VCaP (cell line): ENCODE results near the gene KRT12.
"Not testable (repeated sequence)": the region's sequence is repeated elsewhere in the genome, so short reads cannot be mapped to it uniquely, and the experiment has no call there.

ENCODE experiments used
- H3K27ac ChIP-seq: fragments of 450-650 bp; 2 replicates; pipeline ENCODE4 v1.5.1; 2017
- TF ChIP-seq, protein P1 (sequence below): fragments of 450-650 bp; conservative IDR thresholded peaks from 2 replicates; pipeline ENCODE4 v1.5.1; 2017; ENCODE audit warnings: mild to moderate bottlenecking, moderate library complexity

The KRT12 gene

GRCh38 chr17:40871316-40871715, 4.3 kb upstream of the KRT12 start:
- no peak overlapping the region for H3K27ac ChIP-seq
- TF ChIP-seq, protein P1, sequence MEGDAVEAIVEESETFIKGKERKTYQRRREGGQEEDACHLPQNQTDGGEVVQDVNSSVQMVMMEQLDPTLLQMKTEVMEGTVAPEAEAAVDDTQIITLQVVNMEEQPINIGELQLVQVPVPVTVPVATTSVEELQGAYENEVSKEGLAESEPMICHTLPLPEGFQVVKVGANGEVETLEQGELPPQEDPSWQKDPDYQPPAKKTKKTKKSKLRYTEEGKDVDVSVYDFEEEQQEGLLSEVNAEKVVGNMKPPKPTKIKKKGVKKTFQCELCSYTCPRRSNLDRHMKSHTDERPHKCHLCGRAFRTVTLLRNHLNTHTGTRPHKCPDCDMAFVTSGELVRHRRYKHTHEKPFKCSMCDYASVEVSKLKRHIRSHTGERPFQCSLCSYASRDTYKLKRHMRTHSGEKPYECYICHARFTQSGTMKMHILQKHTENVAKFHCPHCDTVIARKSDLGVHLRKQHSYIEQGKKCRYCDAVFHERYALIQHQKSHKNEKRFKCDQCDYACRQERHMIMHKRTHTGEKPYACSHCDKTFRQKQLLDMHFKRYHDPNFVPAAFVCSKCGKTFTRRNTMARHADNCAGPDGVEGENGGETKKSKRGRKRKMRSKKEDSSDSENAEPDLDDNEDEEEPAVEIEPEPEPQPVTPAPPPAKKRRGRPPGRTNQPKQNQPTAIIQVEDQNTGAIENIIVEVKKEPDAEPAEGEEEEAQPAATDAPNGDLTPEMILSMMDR, result no peak

- TF ChIP-seq, protein P1, result no peak
- H3K27ac ChIP-seq, result no peak overlapping the region
Observed at GRCh38 chr17:40870136-40870535, 3.1 kb upstream of the KRT12 start.

DNA sequence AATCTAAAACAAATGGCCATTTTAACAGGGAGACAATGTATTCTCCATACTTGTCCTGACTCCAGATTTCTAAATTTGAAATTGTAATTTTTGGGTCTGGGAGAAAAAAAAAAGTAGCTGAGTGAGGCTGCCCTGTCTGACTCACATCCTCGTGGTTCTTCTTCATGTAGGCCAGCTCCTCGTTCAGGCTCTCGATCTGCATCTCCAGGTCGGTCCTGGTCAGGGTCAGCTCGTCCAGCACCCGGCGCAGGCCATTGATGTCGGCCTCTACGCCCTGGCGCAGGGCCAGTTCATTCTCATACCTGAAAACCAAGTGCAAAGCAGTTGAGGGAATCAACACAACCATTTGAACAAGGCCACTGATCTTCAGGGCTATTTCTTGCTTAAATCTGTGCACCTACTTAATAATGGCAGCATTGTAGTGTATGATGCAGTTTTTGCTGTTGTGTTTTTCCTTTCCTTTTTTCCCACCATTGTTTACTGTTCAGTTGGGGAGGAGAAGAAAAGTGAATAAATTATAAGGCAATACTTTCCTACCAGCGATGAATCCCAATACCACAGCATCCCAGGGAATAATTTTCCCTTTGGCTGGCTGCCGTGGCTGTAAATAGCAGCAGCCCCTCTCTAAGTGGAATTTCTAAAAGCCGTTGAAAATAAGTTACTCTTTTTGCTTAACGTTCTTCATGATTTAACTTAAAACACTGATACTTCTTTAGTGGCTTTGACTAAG, 2.2 kb downstream of the KRT12 start:
- H3K27ac ChIP-seq, result no peak overlapping the region
- TF ChIP-seq, protein P1, result no peak

DNA sequence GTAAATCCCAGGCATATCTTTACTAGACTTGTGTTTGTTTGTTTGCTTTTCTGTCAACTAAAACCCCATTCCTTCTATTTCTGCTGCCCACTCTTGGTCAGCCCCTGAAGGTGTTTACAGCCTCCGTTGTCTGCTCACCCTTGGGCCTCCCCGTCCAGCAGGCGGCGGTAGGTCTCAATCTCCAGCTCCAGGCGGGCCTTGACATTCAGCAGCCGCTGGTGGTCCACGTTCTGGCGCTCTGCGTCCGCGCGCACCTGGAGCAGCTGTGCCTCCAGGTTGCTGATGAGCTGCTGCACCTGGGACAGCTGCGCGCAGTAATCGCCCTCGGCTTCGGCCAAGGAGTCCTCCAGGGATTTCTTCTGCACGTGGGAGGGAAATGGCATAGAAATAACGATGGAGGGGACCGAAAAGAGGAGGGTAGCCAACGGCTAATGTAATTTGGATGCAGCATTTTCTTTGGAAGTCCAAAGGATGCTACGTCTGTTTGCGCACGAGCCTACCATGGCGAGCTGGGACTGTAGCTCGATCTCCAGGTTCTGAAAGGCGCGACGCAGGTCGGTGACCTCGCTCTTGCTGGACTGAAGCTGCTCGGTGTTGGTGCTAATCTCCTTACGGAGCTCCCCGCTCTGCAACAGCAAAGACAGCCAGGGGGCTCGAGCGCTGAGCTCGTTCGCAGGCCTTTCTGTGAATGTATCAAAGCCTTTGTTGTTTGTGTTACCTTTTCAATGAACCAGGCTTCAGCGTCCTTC, 3.9 kb downstream of the KRT12 start:
- TF ChIP-seq, protein P1, result no peak
- no peak overlapping the region for H3K27ac ChIP-seq

DNA sequence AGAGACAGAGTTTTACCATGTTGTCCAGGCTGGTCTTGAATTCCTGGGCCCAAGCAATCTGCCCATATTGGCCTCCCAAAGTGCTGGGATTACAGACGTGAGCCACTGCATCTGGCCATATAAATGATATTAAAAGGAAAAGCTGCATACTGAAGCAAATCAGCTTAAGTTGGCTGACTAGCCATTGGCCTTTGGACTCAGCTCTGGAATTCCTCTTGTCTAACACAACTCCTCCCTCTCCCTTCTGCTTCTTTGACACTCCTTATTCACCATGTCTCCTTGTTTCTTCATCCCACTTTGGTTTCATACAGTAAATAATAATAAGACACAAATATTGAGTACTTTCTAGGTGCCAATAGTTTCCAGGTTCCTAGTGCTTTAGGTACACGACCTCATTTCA, 7.5 kb downstream of the KRT12 start:
- no peak overlapping the region for H3K27ac ChIP-seq
- TF ChIP-seq, protein P1, result no peak

GRCh38 chr17:40858667-40859066, 8.4 kb downstream of the KRT12 start:
- not testable (repeated sequence) for H3K27ac ChIP-seq

DNA sequence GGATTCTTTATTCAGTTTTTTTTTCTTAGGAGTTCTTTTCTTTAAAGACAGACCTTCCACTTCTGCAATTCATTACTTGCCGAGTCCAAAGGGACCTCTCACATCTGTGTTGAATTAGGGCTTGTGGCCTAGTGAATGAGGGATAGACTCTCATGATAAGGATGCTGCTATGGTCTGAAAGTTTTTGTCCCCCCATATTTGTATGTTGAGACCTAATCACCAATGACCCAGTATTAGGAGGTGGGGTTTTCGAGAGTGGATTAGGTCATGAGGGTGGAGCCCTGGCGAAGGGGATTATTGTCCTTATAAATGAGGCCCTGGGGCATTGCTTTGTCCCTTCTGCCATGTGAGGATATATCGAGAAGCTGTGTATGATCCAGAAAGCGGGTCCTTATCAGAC, 9.5 kb downstream of the KRT12 start:
- TF ChIP-seq, protein P1, result no peak
- no peak overlapping the region for H3K27ac ChIP-seq
